PC-3 (cell line): ENCODE results near the gene NFATC2IP. TPM values are rescaled to one million over a fixed set of nuclear protein-coding genes. Genes with fewer than 3 reads are reported as not detected.
"Not testable (repeated sequence)": the region's sequence is repeated elsewhere in the genome, so short reads cannot be mapped to it uniquely, and the experiment has no call there.

Source experiments
- ATAC-seq: fragments of 200-7000 bp; cut with Tn5 transposase; 2 replicates; pipeline ENCODE4 v1.9.1; 2020; ENCODE audit warnings: mild to moderate bottlenecking, moderate library complexity
- BruUV-seq: library from RNA; stranded (reverse); fragments of 400-500 nt; replicated peaks from 2 replicates; lab custom pipeline; 2021; lab: Mats Ljungman, UMichigan
- CTCF ChIA-PET: fragments of 300-600 bp; sonication (Branson Sonifier 250); formaldehyde crosslinking; loops from one replicate; lab custom pipeline; 2022; ENCODE audit warnings: antibody characterized with exemption; lab: Charles Lee
- POLR2A ChIA-PET: fragments of 300-600 bp; sonication (Branson Sonifier 250); formaldehyde crosslinking; loops from one replicate; lab custom pipeline; 2022; ENCODE audit warnings: antibody characterized with exemption; ENCODE audit not compliant: unreplicated experiment; lab: Charles Lee
- DNase-seq: peaks from one replicate; pipeline ENCODE4 v3.0.0-alpha.2; 2015
- H2AFZ ChIP-seq: fragments of 300-600 bp; sonication (generic); 2 replicates; pipeline ENCODE4 v1.6.0; 2016; ENCODE audit warnings: antibody characterized with exemption, low read length
- H3F3A ChIP-seq: fragments of 300-600 bp; sonication (generic); one replicate; pipeline ENCODE4 v1.6.0; 2017; ENCODE audit warnings: antibody characterized with exemption, low read length, control low read depth, mild to moderate bottlenecking; ENCODE audit not compliant: unreplicated experiment
- H3K27ac ChIP-seq: fragments of 300-600 bp; sonication (generic); 2 replicates; pipeline ENCODE4 v1.5.1; 2016; ENCODE audit warnings: mild to moderate bottlenecking, low read length
- H3K27me3 ChIP-seq: fragments of 300-600 bp; sonication (generic); 2 replicates; pipeline ENCODE4 v1.6.1; 2016; ENCODE audit warnings: low read length, mixed read lengths
- H3K36me3 ChIP-seq: fragments of 300-600 bp; sonication (generic); 2 replicates; pipeline ENCODE4 v1.6.1; 2016; ENCODE audit warnings: low read depth, mixed run types, low read length, mixed read lengths
- H3K4me1 ChIP-seq: fragments of 300-600 bp; sonication (generic); 2 replicates; pipeline ENCODE4 v1.5.1; 2016; ENCODE audit warnings: low read length; ENCODE audit not compliant: insufficient read depth
- H3K4me2 ChIP-seq: fragments of 300-600 bp; sonication (generic); 2 replicates; pipeline ENCODE4 v1.6.0; 2016; ENCODE audit warnings: low read length
- H3K4me3 ChIP-seq: fragments of 300-600 bp; sonication (generic); 2 replicates; pipeline ENCODE4 v1.5.1; 2016; ENCODE audit warnings: mild to moderate bottlenecking, low read length, mixed read lengths
- H3K79me2 ChIP-seq: fragments of 300-600 bp; sonication (generic); 2 replicates; pipeline ENCODE4 v1.6.1; 2017; ENCODE audit warnings: low read length, mixed read lengths
- H3K9ac ChIP-seq: fragments of 300-600 bp; sonication (generic); 2 replicates; pipeline ENCODE4 v1.6.0; 2016; ENCODE audit warnings: mild to moderate bottlenecking, low read length
- H3K9me2 ChIP-seq: fragments of 300-600 bp; sonication (generic); replicated peaks from 2 replicates; pipeline ENCODE4 v1.6.1; 2016; ENCODE audit warnings: mixed run types, low read length, mixed read lengths
- H3K9me3 ChIP-seq: fragments of 300-600 bp; sonication (generic); 2 replicates; pipeline ENCODE4 v1.6.1; 2016; ENCODE audit warnings: low read length, mixed read lengths
- H4K20me1 ChIP-seq: fragments of 300-600 bp; sonication (generic); 2 replicates; pipeline ENCODE4 v1.6.1; 2016; ENCODE audit warnings: low read length, mixed read lengths
- CTCF ChIP-seq: fragments of 300-600 bp; sonication (generic); conservative IDR thresholded peaks from 2 replicates; pipeline ENCODE4 v1.5.1; 2017; ENCODE audit warnings: antibody characterized with exemption, low read depth, mild to moderate bottlenecking, low read length
- EZH2 ChIP-seq: fragments of 300-600 bp; sonication (generic); IDR thresholded peaks from one replicate; pipeline ENCODE4 v1.6.1; 2017; ENCODE audit warnings: antibody characterized with exemption, mild to moderate bottlenecking, low read length; ENCODE audit not compliant: unreplicated experiment
- EZH2phosphoT487 ChIP-seq: fragments of 300-600 bp; sonication (generic); IDR thresholded peaks from 2 replicates; pipeline ENCODE4 v1.6.1; 2018; ENCODE audit warnings: mild to moderate bottlenecking, antibody characterized with exemption, low read length, borderline replicate concordance
- intact Hi-C: fragments of 100-400 bp; cut with micrococcal nuclease; formaldehyde crosslinking; loops from 2 replicates; pipeline ENCODE4 v1.9.0; 2023
- total RNA-seq: library from RNA; depleted of rRNA; stranded (reverse); fragments of >200 nt; gene quantifications from 2 replicates; pipeline ENCODE4 v1.2.3, GENCODE V29; 2014

The NFATC2IP gene
- total RNA-seq, 1 experiment from 2014 or later: 33.3 TPM

GRCh38 chr16:28998837-28999236, 48.1 kb downstream of the NFATC2IP start:
- POLR2A ChIA-PET: no interaction called here
- H4K20me1 ChIP-seq: no peaks in the 10 kb centered on the region
- no peak overlapping the region for H3K4me3 ChIP-seq
- no peak overlapping the region for H3K9ac ChIP-seq
- no peak overlapping the region for H3K4me2 ChIP-seq
- CTCF ChIA-PET: no interaction called here
- intact Hi-C loops: no loop called here
- H3K79me2 ChIP-seq: no peaks in the 10 kb centered on the region
- no peak for ATAC-seq
- H3K4me1 ChIP-seq: no peaks in the 10 kb centered on the region
- no peaks in the 10 kb centered on the region for H3K9me3 ChIP-seq
- H3K27me3 ChIP-seq: no peaks in the 10 kb centered on the region
- H3K9me2 ChIP-seq: no peaks in the 10 kb centered on the region
- H3K36me3 ChIP-seq: no peaks in the 10 kb centered on the region
- H2AFZ ChIP-seq: no peak overlapping the region
- DNase-seq: no peak
- H3K27ac ChIP-seq: no peak overlapping the region
- H3F3A ChIP-seq: no peaks in the 10 kb centered on the region
- BruUV-seq: no TSS peak
- TF ChIP-seq EZH2phosphoT487 (no peak), EZH2 (no peak), CTCF (no peak)

GRCh38 chr16:28999577-28999976, 48.8 kb downstream of the NFATC2IP start:
- no peak overlapping the region for H3K27ac ChIP-seq
- ATAC-seq (no peak), DNase-seq (no peak)
- no peak overlapping the region for H2AFZ ChIP-seq
- H3K4me3 ChIP-seq: no peak overlapping the region
- H3K79me2 ChIP-seq: no peaks in the 10 kb centered on the region
- no peaks in the 10 kb centered on the region for H3K9me2 ChIP-seq
- no peaks in the 10 kb centered on the region for H3K4me1 ChIP-seq
- no peaks in the 10 kb centered on the region for H4K20me1 ChIP-seq
- no peaks in the 10 kb centered on the region for H3K36me3 ChIP-seq
- no peaks in the 10 kb centered on the region for H3K9me3 ChIP-seq
- H3K9ac ChIP-seq: no peak overlapping the region
- ChIA-PET CTCF (no interaction called here), POLR2A (no interaction called here)
- no peaks in the 10 kb centered on the region for H3K27me3 ChIP-seq
- no TSS peak for BruUV-seq
- no peaks in the 10 kb centered on the region for H3F3A ChIP-seq
- intact Hi-C loops: no loop called here
- no peak overlapping the region for H3K4me2 ChIP-seq
- TF ChIP-seq EZH2phosphoT487: no peak
- no peak for TF ChIP-seq CTCF
- no peak for TF ChIP-seq EZH2

- no peaks in the 10 kb centered on the region for H3K36me3 ChIP-seq
- no peaks in the 10 kb centered on the region for H3K9me2 ChIP-seq
- no peak overlapping the region for H2AFZ ChIP-seq
- intact Hi-C loops: no loop called here
- no peak for DNase-seq
- no peaks in the 10 kb centered on the region for H3F3A ChIP-seq
- H4K20me1 ChIP-seq: no peaks in the 10 kb centered on the region
- no peak overlapping the region for H3K4me2 ChIP-seq
- no peak overlapping the region for H3K27ac ChIP-seq
- H3K9ac ChIP-seq: no peak overlapping the region
- TF ChIP-seq CTCF: no peak
- no peak for TF ChIP-seq EZH2phosphoT487
- TF ChIP-seq EZH2: no peak
- BruUV-seq: no TSS peak
- no peaks in the 10 kb centered on the region for H3K9me3 ChIP-seq
- CTCF ChIA-PET: no interaction called here
- no peaks in the 10 kb centered on the region for H3K4me1 ChIP-seq
- no peaks in the 10 kb centered on the region for H3K27me3 ChIP-seq
- H3K79me2 ChIP-seq: no peaks in the 10 kb centered on the region
- no peak overlapping the region for H3K4me3 ChIP-seq
- no peak for ATAC-seq
- POLR2A ChIA-PET: no interaction called here
Measured at GRCh38 chr16:29000019-29000418, 49.3 kb downstream of the NFATC2IP start.

- CTCF ChIA-PET, intact Hi-C loops, BruUV-seq, H3K27me3 ChIP-seq, POLR2A ChIA-PET, H3F3A ChIP-seq, H3K9me3 ChIP-seq, H3K27ac ChIP-seq, H3K4me2 ChIP-seq, H3K36me3 ChIP-seq, H4K20me1 ChIP-seq, H3K9ac ChIP-seq, H3K79me2 ChIP-seq, H3K4me3 ChIP-seq, H2AFZ ChIP-seq, H3K9me2 ChIP-seq, H3K4me1 ChIP-seq: not testable (repeated sequence)
- DNase-seq (peak; percentile 61), ATAC-seq (peak; percentile 67)
Measured at GRCh38 chr16:29004496-29005139, 53.9 kb downstream of the NFATC2IP start.
